HepG2 (cell line): ENCODE measurements around the gene ZNF511. TPM values are rescaled to one million over a fixed set of nuclear protein-coding genes. Genes with fewer than 3 reads are reported as not detected.

Experiments used
- ATAC-seq: fragments of 200-7000 bp; cut with Tn5 transposase; 3 replicates; pipeline ENCODE4 v1.9.1; 2020; ENCODE audit warnings: mild to moderate bottlenecking, moderate library complexity
- BruUV-seq: library from RNA; stranded (reverse); fragments of 400-500 nt; replicated peaks from 2 replicates; lab custom pipeline; 2021; lab: Mats Ljungman, UMichigan
- CTCF ChIA-PET: fragments of 300-600 bp; formaldehyde crosslinking; extraction: SDS; loops from one replicate; lab custom pipeline; 2021; ENCODE audit warnings: low total read pairs, inconsistent platforms, low intra/inter-chr PET ratio; lab: Yijun Ruan, JAX
- POLR2A ChIA-PET: fragments of 350-600 bp; sonication (Branson Sonifier 250); formaldehyde crosslinking; loops from one replicate; lab custom pipeline; 2020; ENCODE audit warnings: antibody characterized with exemption, inconsistent platforms; lab: Yijun Ruan, JAX
- DNase-seq: peaks from one replicate; pipeline ENCODE4 v3.0.0-alpha.2; 2015; ENCODE audit warnings: low spot score
- FAIRE-seq: peaks from 3 replicates; lab custom pipeline; 2011; peaks lifted over from hg19 to GRCh38; lab: Jason Lieb, UNC
- H2AFZ ChIP-seq: one replicate; pipeline ENCODE4 v1.6.1; 2011; ENCODE audit warnings: low read length, inconsistent platforms
- H3K27ac ChIP-seq: fragments of 300-600 bp; 3 replicates; pipeline ENCODE4 v1.8.0; 2011; ENCODE audit warnings: mixed run types, mild to moderate bottlenecking, mixed read lengths, low read length, inconsistent platforms; ENCODE audit not compliant: insufficient read depth; ENCODE audit errors: extremely low read length
- H3K27me3 ChIP-seq, 2 experiments: fragments of 200-600 bp in 1 of 2; 2 replicates in 1 of 2; 3 replicates in 1 of 2; pipeline versions ENCODE4 v1.6.0 to v1.8.0; 2011; ENCODE audit warnings: low read length in 2 of 2, mild to moderate bottlenecking in 2 of 2, moderate library complexity in 2 of 2, inconsistent platforms in 1 of 2; ENCODE audit not compliant: insufficient read depth in 2 of 2, control insufficient read depth in 1 of 2
- H3K36me3 ChIP-seq, 2 experiments: fragments of 200-600 bp in 1 of 2; replicated peaks in 1 of 2; 2 replicates in 1 of 2; 3 replicates in 1 of 2; pipeline versions ENCODE4 v1.5.1 to v1.8.0; 2011; ENCODE audit warnings: low read length in 2 of 2, inconsistent platforms in 1 of 2; ENCODE audit not compliant: insufficient read depth in 2 of 2, control insufficient read depth in 1 of 2
- H3K4me1 ChIP-seq: 2 replicates; pipeline ENCODE4 v1.5.1; 2012; ENCODE audit warnings: low read length, inconsistent platforms; ENCODE audit not compliant: insufficient read depth
- H3K4me2 ChIP-seq: 2 replicates; pipeline ENCODE4 v1.6.0; 2011; ENCODE audit warnings: low read depth, low read length, inconsistent platforms
- H3K4me3 ChIP-seq, 3 experiments: fragments of 200-600 bp in 1 of 3; sonication (generic), shearing (Covaris generic) in 1 of 3; replicated peaks in 1 of 3; 2 replicates each; pipeline ENCODE4 v1.5.1; 2011 to 2016; ENCODE audit warnings: low read length in 3 of 3, inconsistent platforms in 2 of 3, low read depth in 2 of 3, mild to moderate bottlenecking in 2 of 3, control low read depth in 1 of 3, mixed read lengths in 1 of 3; ENCODE audit not compliant: insufficient read depth in 1 of 3
- H3K79me2 ChIP-seq: one replicate; pipeline ENCODE4 v1.6.1; 2011; ENCODE audit warnings: low read length, inconsistent platforms; ENCODE audit not compliant: insufficient read depth
- H3K9ac ChIP-seq: 2 replicates; pipeline ENCODE4 v1.6.0; 2011; ENCODE audit warnings: mild to moderate bottlenecking, low read depth, low read length, inconsistent platforms; ENCODE audit not compliant: insufficient read depth
- H3K9me3 ChIP-seq: 2 replicates; pipeline ENCODE4 v1.5.1; 2012; ENCODE audit warnings: mild to moderate bottlenecking, low read length
- H4K20me1 ChIP-seq: 2 replicates; pipeline ENCODE4 v1.6.0; 2011; ENCODE audit warnings: inconsistent platforms, mild to moderate bottlenecking, low read length, moderate library complexity; ENCODE audit not compliant: insufficient read depth
- ARNT2 ChIP-seq: sonication (generic); formaldehyde crosslinking; IDR thresholded peaks from 2 replicates; pipeline ENCODE4 v1.8.0; 2022; ENCODE audit warnings: mild to moderate bottlenecking, low read depth, missing genetic modification reagents, moderate library complexity
- REPIN1 ChIP-seq: sonication (generic); formaldehyde crosslinking; IDR thresholded peaks from 2 replicates; pipeline ENCODE4 v1.8.0; 2022; ENCODE audit warnings: missing genetic modification reagents, low read depth, mild to moderate bottlenecking, borderline replicate concordance
- ZMAT3 ChIP-seq: sonication (generic); formaldehyde crosslinking; conservative IDR thresholded peaks from 2 replicates; pipeline ENCODE4 v1.7.0; 2021; ENCODE audit warnings: missing genetic modification reagents
- ZNF180 ChIP-seq: sonication (generic); formaldehyde crosslinking; IDR thresholded peaks from 2 replicates; pipeline ENCODE4 v1.4.0; 2020; ENCODE audit warnings: low read depth, missing genetic modification reagents, borderline replicate concordance
- ZNF263 ChIP-seq: sonication (generic); formaldehyde crosslinking; IDR thresholded peaks from 2 replicates; pipeline ENCODE4 v1.4.0; 2020; ENCODE audit warnings: missing genetic modification reagents
- WGBS: methylation state at CpG from one replicate; pipeline ENCODE4 v1.1.6; 2017; ENCODE audit warnings: low lambda C conversion rate; 5-methylcytosine and 5-hydroxymethylcytosine counted together
- in situ Hi-C: cut with HindIII; loops from 2 replicates; pipeline ENCODE4 v1.10.0; 2017; ENCODE audit warnings: low pct_unique_long_range_greater_than_20kb; ENCODE audit not compliant: extremely low pct_ligation_motif_present
- intact Hi-C: fragments of 100-400 bp; cut with micrococcal nuclease; formaldehyde crosslinking; loops from one replicate; pipeline ENCODE4 v1.10.0; 2022; ENCODE audit not compliant: unreplicated experiment
- polyA plus RNA-seq, 8 experiments: library from polyadenylated mRNA; depleted of rRNA in 3 of 8; stranded (reverse) in 7 of 8; unstranded in 1 of 8; fragments of >200 nt; fragmentation: Illumina TruSeq in 4 of 8; extraction: Trizol in 4 of 8; gene quantifications; 2 replicates each; pipeline versions ENCODE4 v1.2.1 to v1.2.3, GENCODE V29; 2011 to 2016; ENCODE audit warnings: low read depth in 4 of 8, missing spikeins in 1 of 8, mixed read lengths in 1 of 8; ENCODE audit not compliant: insufficient read depth in 1 of 8
- total RNA-seq, 5 experiments: library from RNA; depleted of rRNA; stranded (reverse); fragments of >200 nt; fragmentation: Illumina TruSeq; extraction: Trizol; gene quantifications; 2 replicates each; pipeline ENCODE4 v1.2.3, GENCODE V29; 2016; ENCODE audit warnings: low read depth in 1 of 5
- TF ChIP-seq, protein P1 (sequence below): sonication (generic); formaldehyde crosslinking; IDR thresholded peaks from 2 replicates; pipeline ENCODE4 v1.9.0; 2022; ENCODE audit warnings: low read depth, missing genetic modification reagents
- TF ChIP-seq, protein P2 (sequence below): sonication (generic); formaldehyde crosslinking; conservative IDR thresholded peaks from 2 replicates; pipeline ENCODE4 v1.8.1; 2023; ENCODE audit warnings: missing genetic modification reagents
- TF ChIP-seq, protein P3 (sequence below): fragments of 450-650 bp; IDR thresholded peaks from 2 replicates; pipeline ENCODE4 v1.6.1; 2016

Gene ZNF511
- total and polyA plus RNA-seq, 2 of the 13 experiments (the other 11 are each of a cell fraction or from before 2014, with no cell fraction given) = 35.6 to 66.4 TPM

DNA sequence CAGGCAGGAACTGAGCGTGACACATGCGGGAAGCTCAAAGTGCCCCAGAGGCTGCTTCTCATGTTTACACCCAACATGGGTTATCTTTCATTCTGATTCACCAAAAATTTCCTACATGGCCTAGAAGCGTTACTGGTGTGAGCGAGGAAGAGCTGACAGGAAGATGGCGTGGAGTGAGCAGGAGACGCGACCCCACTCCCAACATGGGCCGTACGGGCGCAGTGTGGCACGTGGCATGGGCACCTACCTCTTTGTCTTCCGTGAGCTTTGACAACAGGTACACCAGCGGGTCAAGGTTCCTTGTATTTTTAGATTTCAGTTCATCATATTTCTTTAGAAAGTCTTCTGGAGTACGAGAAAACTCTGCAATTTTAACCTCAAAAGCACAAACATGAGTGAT, 9.0 kb upstream of the ZNF511 start:
- BruUV-seq = no TSS peak
- in situ Hi-C loops = no loop called here
- no peak for FAIRE-seq

More for the DNA sequence above, 9.0 kb upstream of the ZNF511 start:
- Histone ChIP-seq H4K20me1 (no peaks in the 10 kb centered on the region), H3K27me3 (no peaks in the 10 kb centered on the region), H3K9me3 (no peaks in the 10 kb centered on the region), H2AFZ (no peak overlapping the region), H3K79me2 (peaks cover 10% of the 10 kb centered on the region), H3K4me1 (no peaks in the 10 kb centered on the region), H3K27ac (no peak overlapping the region), H3K9ac (no peak overlapping the region), H3K4me3 (no peak overlapping the region), H3K36me3 (peaks cover 37 to 64% of the 10 kb centered on the region in 2 experiments), H3K4me2 (no peak overlapping the region)
- intact Hi-C loops = no loop called here
- no peak for DNase-seq
- ChIA-PET POLR2A (no interaction called here), CTCF (no interaction called here)
- 97% methylated on average over 14 of the region's 14 CpGs for WGBS
- no peak for TF ChIP-seq ZNF263
- TF ChIP-seq ZNF180 (CRISPR knock-in tag) = no peak
- TF ChIP-seq ZMAT3 = no peak
- TF ChIP-seq, protein P1, sequence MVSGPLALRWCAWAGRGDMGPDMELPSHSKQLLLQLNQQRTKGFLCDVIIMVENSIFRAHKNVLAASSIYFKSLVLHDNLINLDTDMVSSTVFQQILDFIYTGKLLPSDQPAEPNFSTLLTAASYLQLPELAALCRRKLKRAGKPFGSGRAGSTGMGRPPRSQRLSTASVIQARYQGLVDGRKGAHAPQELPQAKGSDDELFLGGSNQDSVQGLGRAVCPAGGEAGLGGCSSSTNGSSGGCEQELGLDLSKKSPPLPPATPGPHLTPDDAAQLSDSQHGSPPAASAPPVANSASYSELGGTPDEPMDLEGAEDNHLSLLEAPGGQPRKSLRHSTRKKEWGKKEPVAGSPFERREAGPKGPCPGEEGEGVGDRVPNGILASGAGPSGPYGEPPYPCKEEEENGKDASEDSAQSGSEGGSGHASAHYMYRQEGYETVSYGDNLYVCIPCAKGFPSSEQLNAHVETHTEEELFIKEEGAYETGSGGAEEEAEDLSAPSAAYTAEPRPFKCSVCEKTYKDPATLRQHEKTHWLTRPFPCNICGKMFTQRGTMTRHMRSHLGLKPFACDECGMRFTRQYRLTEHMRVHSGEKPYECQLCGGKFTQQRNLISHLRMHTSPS (CRISPR knock-in tag) = no peak
- TF ChIP-seq, protein P2, sequence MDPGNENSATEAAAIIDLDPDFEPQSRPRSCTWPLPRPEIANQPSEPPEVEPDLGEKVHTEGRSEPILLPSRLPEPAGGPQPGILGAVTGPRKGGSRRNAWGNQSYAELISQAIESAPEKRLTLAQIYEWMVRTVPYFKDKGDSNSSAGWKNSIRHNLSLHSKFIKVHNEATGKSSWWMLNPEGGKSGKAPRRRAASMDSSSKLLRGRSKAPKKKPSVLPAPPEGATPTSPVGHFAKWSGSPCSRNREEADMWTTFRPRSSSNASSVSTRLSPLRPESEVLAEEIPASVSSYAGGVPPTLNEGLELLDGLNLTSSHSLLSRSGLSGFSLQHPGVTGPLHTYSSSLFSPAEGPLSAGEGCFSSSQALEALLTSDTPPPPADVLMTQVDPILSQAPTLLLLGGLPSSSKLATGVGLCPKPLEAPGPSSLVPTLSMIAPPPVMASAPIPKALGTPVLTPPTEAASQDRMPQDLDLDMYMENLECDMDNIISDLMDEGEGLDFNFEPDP (CRISPR knock-in tag) = no peak
- TF ChIP-seq REPIN1 (CRISPR knock-in tag) = no peak
- no peak for TF ChIP-seq ARNT2 (CRISPR knock-in tag)
- TF ChIP-seq, protein P3, sequence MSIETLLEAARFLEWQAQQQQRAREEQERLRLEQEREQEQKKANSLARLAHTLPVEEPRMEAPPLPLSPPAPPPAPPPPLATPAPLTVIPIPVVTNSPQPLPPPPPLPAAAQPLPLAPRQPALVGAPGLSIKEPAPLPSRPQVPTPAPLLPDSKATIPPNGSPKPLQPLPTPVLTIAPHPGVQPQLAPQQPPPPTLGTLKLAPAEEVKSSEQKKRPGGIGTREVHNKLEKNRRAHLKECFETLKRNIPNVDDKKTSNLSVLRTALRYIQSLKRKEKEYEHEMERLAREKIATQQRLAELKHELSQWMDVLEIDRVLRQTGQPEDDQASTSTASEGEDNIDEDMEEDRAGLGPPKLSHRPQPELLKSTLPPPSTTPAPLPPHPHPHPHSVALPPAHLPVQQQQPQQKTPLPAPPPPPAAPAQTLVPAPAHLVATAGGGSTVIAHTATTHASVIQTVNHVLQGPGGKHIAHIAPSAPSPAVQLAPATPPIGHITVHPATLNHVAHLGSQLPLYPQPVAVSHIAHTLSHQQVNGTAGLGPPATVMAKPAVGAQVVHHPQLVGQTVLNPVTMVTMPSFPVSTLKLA = no peak
- ATAC-seq = no peak
